ENCODE measurements around the gene RABGAP1L. TPM values are rescaled to one million over a fixed set of nuclear protein-coding genes. Genes with fewer than 3 reads are reported as not detected.
"Not testable (repeated sequence)": the region's sequence is repeated elsewhere in the genome, so short reads cannot be mapped to it uniquely, and the experiment has no call there.

Gene RABGAP1L
- total RNA-seq, 4 donors from 2014 or later: 31.7 to 49.7 (median 34.3) TPM

- no peak for DNase-seq (ENCODE audit: low spot score)
- no peak for ATAC-seq (ENCODE audit: low FRiP score)
- TF ChIP-seq, protein P1, sequence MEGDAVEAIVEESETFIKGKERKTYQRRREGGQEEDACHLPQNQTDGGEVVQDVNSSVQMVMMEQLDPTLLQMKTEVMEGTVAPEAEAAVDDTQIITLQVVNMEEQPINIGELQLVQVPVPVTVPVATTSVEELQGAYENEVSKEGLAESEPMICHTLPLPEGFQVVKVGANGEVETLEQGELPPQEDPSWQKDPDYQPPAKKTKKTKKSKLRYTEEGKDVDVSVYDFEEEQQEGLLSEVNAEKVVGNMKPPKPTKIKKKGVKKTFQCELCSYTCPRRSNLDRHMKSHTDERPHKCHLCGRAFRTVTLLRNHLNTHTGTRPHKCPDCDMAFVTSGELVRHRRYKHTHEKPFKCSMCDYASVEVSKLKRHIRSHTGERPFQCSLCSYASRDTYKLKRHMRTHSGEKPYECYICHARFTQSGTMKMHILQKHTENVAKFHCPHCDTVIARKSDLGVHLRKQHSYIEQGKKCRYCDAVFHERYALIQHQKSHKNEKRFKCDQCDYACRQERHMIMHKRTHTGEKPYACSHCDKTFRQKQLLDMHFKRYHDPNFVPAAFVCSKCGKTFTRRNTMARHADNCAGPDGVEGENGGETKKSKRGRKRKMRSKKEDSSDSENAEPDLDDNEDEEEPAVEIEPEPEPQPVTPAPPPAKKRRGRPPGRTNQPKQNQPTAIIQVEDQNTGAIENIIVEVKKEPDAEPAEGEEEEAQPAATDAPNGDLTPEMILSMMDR (IDR thresholded peaks at IDR 0.05): no peak
Measured at GRCh38 chr1:174322202-174322862, 163.0 kb downstream of the RABGAP1L start.

DNA sequence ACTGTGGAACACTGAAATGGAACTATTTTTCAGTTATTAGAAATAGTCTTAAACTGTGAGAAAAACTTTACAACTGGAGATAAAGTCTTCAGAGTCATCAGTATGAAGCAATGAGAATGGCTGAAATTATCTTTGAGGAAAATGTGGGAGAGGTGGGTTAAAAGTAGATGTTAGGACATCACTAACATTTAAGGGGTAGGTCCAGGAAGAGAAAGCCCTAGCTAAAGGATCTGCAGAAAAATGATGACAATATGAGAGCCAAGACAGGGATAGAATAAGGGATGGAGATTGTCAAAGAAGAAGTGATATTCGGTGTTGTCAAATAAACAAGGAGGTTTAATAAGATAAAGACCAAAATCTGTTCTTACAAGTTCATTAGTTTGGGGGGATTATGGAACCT, 165.2 kb downstream of the RABGAP1L start:
- TF ChIP-seq, protein P1 (IDR thresholded peaks at IDR 0.05): no peak
- DNase-seq (ENCODE audit: low spot score) (no peak), ATAC-seq (ENCODE audit: low FRiP score) (no peak)

DNA sequence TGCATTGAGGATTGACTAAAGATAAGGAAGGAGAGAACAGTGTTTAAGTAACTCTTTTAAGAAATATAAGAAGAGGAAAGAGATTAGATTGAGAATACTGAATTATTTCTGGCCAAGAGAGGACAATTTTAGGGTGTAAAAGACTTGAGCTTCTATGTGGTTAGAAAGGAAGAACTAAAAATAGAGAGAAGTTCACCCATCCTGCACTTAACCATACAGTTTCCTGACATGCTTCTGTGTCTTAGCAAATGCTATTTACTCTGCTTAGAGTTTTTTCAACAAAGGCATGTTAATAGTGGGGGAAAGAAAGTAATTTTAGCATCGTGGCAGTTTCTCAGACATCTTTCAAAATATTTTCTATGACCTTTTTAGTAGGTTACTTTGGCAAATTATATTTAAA, 165.6 kb downstream of the RABGAP1L start:
- DNase-seq (ENCODE audit: low spot score): no peak

DNA sequence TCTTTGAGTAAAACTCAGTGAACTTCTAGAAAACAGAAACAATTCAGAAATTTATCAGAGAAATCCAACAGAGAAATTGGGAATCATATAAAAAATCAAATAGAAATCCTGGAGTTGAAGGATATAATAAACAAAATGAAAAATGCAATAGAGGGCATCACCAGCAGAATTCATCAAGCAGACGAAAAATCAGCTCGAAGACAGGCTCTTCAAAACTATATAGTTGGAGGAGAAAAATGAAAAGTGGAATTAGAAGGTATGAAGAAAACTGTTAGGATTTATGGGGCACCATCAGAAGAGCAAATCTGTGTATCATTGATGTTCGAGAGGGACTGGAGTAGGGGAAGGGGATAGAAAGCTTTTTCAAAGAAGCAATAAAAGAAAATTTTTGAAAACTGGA, 167.0 kb downstream of the RABGAP1L start:
- DNase-seq (ENCODE audit: low spot score) (no peak), ATAC-seq (ENCODE audit: low FRiP score) (no peak)
- TF ChIP-seq, protein P1 (IDR thresholded peaks at IDR 0.05): no peak

More for the DNA sequence above, 165.6 kb downstream of the RABGAP1L start:
- ATAC-seq (ENCODE audit: low FRiP score): no peak
- TF ChIP-seq, protein P1 (IDR thresholded peaks at IDR 0.05): no peak

GRCh38 chr1:174333437-174333836, 174.1 kb downstream of the RABGAP1L start:
- TF ChIP-seq, protein P1 (IDR thresholded peaks at IDR 0.05): no peak
- no peak for DNase-seq (ENCODE audit: low spot score)

DNA sequence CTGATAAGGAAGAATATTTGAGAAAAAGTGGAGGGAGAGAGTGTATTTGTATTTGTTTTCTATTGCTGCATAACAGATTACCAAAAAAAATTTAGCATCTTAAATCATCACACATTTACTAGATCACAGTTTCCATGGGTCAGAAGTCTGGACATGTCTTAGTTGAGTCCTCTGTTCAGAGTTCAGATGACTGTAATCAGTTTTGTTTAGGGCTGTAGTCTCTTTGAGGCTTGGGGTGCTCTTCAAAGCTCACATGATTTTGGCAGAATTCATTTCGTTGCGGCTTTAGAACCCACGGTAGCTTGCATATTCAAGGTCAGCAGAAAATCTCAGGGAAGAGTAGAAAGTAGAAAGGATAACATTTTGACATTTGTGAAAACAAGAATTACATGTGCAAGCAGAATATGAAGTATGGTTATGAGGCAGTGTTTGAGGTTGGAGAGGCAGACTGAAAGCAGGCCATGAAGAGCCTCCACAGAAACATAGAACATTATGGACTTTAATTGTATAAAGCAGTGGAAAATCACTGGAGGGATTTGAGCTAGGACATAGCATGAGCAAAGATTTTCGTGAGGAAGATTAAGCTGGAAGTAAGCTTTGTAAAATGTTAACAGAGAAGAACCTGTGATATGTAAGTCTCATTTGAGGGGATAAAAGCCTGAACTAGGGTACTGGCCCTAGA, 177.8 kb downstream of the RABGAP1L start:
- TF ChIP-seq, protein P1 (IDR thresholded peaks at IDR 0.05): no peak
- no peak for DNase-seq (ENCODE audit: low spot score)
- no peak for ATAC-seq (ENCODE audit: low FRiP score)

More at GRCh38 chr1:174333437-174333836, 174.1 kb downstream of the RABGAP1L start:
- no peak for ATAC-seq (ENCODE audit: low FRiP score)

- not testable (repeated sequence) for ATAC-seq (ENCODE audit: low FRiP score); DNase-seq (ENCODE audit: low spot score)
Measured at GRCh38 chr1:174340404-174340803, 181.1 kb downstream of the RABGAP1L start.
